ENCODE measurements around the gene RPUSD2.

The RPUSD2 gene

DNA sequence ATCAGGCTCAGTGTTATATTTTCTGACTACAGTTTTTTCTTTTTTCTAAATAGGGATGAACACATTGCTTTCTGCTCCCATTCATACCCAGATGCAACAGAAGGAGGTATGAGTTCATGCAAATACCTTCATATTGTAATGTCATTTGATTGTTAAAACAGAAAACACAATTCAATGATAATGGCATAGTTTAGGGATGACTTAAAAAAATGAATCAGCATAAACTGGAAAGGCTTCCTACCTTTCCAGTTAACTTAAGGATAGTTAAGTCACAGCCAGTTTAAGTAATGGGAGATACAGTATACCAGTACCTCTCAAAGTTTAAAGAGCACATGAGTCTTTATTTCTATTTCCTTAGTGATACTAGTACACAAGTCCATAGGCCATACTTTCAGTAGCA lies 49.8 kb downstream of the RPUSD2 start:
- DNase-seq (ENCODE audit: low read depth in 2 of 2) = no peak

DNA sequence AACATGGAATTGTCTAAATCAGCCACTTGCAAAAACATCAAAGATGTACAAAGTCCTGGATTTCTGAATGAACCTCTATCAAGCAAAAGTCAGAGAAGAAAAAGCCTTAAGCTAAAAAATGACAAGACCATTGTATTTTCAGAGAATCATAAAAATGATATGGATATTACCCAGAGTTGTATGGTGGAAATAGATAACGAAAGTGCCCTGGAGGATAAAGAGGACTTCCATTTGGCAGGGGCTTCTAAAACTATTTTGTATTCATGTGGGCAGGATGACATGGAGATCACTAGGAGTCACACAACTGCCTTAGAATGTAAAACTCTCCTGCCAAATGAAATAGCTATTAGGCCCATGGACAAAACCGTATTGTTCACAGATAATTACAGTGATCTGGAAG lies 54.3 kb downstream of the RPUSD2 start:
- DNase-seq (ENCODE audit: low read depth in 2 of 2) = no peak
